Neural cell (in vitro differentiated cells): Measurements from ENCODE around the gene HDAC4. TPM values are rescaled to one million over a fixed set of nuclear protein-coding genes. Genes with fewer than 3 reads are reported as not detected.

ENCODE experiments used
- H2AFZ ChIP-seq: fragments of 200-600, 300-800 bp; sonication (generic), shearing (Covaris generic); 2 replicates; pipeline ENCODE4 v1.6.0; 2014; ENCODE audit warnings: low read depth, mild to moderate bottlenecking, antibody characterized with exemption, low read length, moderate library complexity
- H3F3A ChIP-seq: fragments of 200-600 bp; shearing (Covaris generic); 2 replicates; pipeline ENCODE4 v1.6.1; 2016; ENCODE audit warnings: mild to moderate bottlenecking, moderate library complexity, mixed read lengths, antibody characterized with exemption, low read length; ENCODE audit not compliant: insufficient read depth, poor library complexity, severe bottlenecking
- H3K27ac ChIP-seq: fragments of 200-600, 300-800 bp; sonication (generic), shearing (Covaris generic); 2 replicates; pipeline ENCODE4 v1.5.1; 2014; ENCODE audit warnings: mild to moderate bottlenecking, low read length, moderate library complexity
- H3K27me3 ChIP-seq: fragments of 300-800, 200-600 bp; sonication (generic), shearing (Covaris generic); 2 replicates; pipeline ENCODE4 v1.6.0; 2014; ENCODE audit warnings: mild to moderate bottlenecking, low read depth, low read length, moderate library complexity; ENCODE audit not compliant: insufficient read depth
- H3K36me3 ChIP-seq: fragments of 300-800, 200-600 bp; sonication (generic), shearing (Covaris generic); 2 replicates; pipeline ENCODE4 v1.5.1; 2014; ENCODE audit warnings: mild to moderate bottlenecking, antibody characterized with exemption, low read length, moderate library complexity; ENCODE audit not compliant: insufficient read depth
- H3K4me2 ChIP-seq: fragments of 300-800, 200-600 bp; sonication (generic), shearing (Covaris generic); 2 replicates; pipeline ENCODE4 v1.6.0; 2014; ENCODE audit warnings: mild to moderate bottlenecking, low read length
- H3K4me3 ChIP-seq: fragments of 300-800, 200-600 bp; sonication (generic), shearing (Covaris generic); 2 replicates; pipeline ENCODE4 v1.5.1; 2014; ENCODE audit warnings: mild to moderate bottlenecking, low read length, moderate library complexity
- H3K79me2 ChIP-seq: fragments of 200-600 bp; shearing (Covaris generic); replicated peaks from 2 replicates; pipeline ENCODE4 v1.6.0; 2014; ENCODE audit warnings: mild to moderate bottlenecking, low read length, moderate library complexity; ENCODE audit not compliant: insufficient read depth
- H3K9ac ChIP-seq: fragments of 300-800, 200-600 bp; sonication (generic), shearing (Covaris generic); 2 replicates; pipeline ENCODE4 v1.6.1; 2016; ENCODE audit warnings: mild to moderate bottlenecking, low read length, mixed read lengths
- H3K9me2 ChIP-seq: fragments of 200-600 bp; shearing (Covaris generic); 2 replicates; pipeline ENCODE4 v1.6.1; 2016; ENCODE audit warnings: mild to moderate bottlenecking, low read length, mixed read lengths; ENCODE audit not compliant: insufficient read depth
- H3K9me3 ChIP-seq: fragments of 200-600, 300-800 bp; sonication (generic), shearing (Covaris generic); 2 replicates; pipeline ENCODE4 v1.6.1; 2016; ENCODE audit warnings: mild to moderate bottlenecking, mixed run types, low read length, moderate library complexity, mixed read lengths
- H4K20me1 ChIP-seq: fragments of 200-600 bp; shearing (Covaris generic); 2 replicates; pipeline ENCODE4 v1.6.1; 2016; ENCODE audit warnings: mild to moderate bottlenecking, mixed run types; ENCODE audit not compliant: insufficient read depth
- CTCF ChIP-seq: fragments of 450-650 bp; IDR thresholded peaks from 2 replicates; pipeline ENCODE4 v1.5.1; 2014; ENCODE audit warnings: antibody characterized with exemption, mild to moderate bottlenecking, moderate library complexity; ENCODE audit not compliant: poor library complexity, severe bottlenecking
- EP300 ChIP-seq: fragments of 450-650 bp; conservative IDR thresholded peaks from 2 replicates; pipeline ENCODE4 v1.6.1; 2014; ENCODE audit warnings: antibody characterized with exemption, mild to moderate bottlenecking, moderate library complexity; ENCODE audit not compliant: poor library complexity, severe bottlenecking
- EZH2 ChIP-seq: fragments of 200-600, 300-800 bp; shearing (Covaris generic), sonication (generic); IDR thresholded peaks from 2 replicates; pipeline ENCODE4 v1.6.1; 2014; ENCODE audit warnings: antibody characterized with exemption, low read length, borderline replicate concordance, mild to moderate bottlenecking; ENCODE audit not compliant: insufficient read depth, poor library complexity, severe bottlenecking
- MXI1 ChIP-seq: fragments of 450-650 bp; conservative IDR thresholded peaks from 2 replicates; pipeline ENCODE4 v1.6.1; 2014; ENCODE audit warnings: antibody characterized with exemption, mild to moderate bottlenecking; ENCODE audit not compliant: poor library complexity, severe bottlenecking
- POLR2AphosphoS5 ChIP-seq: IDR thresholded peaks from 2 replicates; pipeline ENCODE4 v1.6.1; 2012
- RAD21 ChIP-seq: fragments of 450-650 bp; conservative IDR thresholded peaks from 2 replicates; pipeline ENCODE4 v1.6.1; 2014; ENCODE audit warnings: antibody characterized with exemption, mild to moderate bottlenecking, moderate library complexity
- REST ChIP-seq: IDR thresholded peaks from 2 replicates; pipeline ENCODE4 v1.6.1; 2012; ENCODE audit warnings: borderline replicate concordance
- SMC3 ChIP-seq: fragments of 450-650 bp; conservative IDR thresholded peaks from 2 replicates; pipeline ENCODE4 v1.6.1; 2014; ENCODE audit warnings: antibody characterized with exemption, mild to moderate bottlenecking, moderate library complexity; ENCODE audit not compliant: poor library complexity
- TAF1 ChIP-seq: IDR thresholded peaks from 2 replicates; pipeline ENCODE4 v1.6.1; 2012; ENCODE audit warnings: low read depth
- polyA plus RNA-seq: library from polyadenylated mRNA; depleted of rRNA; stranded (reverse); fragments of >200 nt; gene quantifications from 2 replicates; pipeline ENCODE4 v1.2.3, GENCODE V29; 2014

HDAC4 gene
- polyA plus RNA-seq, 1 donor from 2014 or later = 3.4 TPM

- TF ChIP-seq SMC3 (no peak), EP300 (no peak), TAF1 (no peak), REST (no peak), POLR2AphosphoS5 (no peak), MXI1 (no peak)
- Histone ChIP-seq H3K4me2 (no peak overlapping the region), H3K4me3 (peak overlapping the region; percentile 41), H3K9ac (peak overlapping the region; percentile 58), H2AFZ (no peak overlapping the region), H3K9me2 (no peaks in the 10 kb centered on the region), H3K79me2 (no peaks in the 10 kb centered on the region), H3K9me3 (no peaks in the 10 kb centered on the region), H3K27ac (peak overlapping the region; percentile 89), H3K36me3 (no peaks in the 10 kb centered on the region), H3F3A (no peaks in the 10 kb centered on the region), H4K20me1 (no peaks in the 10 kb centered on the region), H3K27me3 (no peaks in the 10 kb centered on the region)
Measured at GRCh38 chr2:239250216-239251081, 150.4 kb downstream of the HDAC4 start.

- peak overlapping the region; percentile 41 for H3K4me3 ChIP-seq
- H3K27ac ChIP-seq = peak overlapping the region; percentile 89
Measured at GRCh38 chr2:239249776-239250175, 151.0 kb downstream of the HDAC4 start.

More at GRCh38 chr2:239249776-239250175, 151.0 kb downstream of the HDAC4 start:
- H3F3A ChIP-seq = no peaks in the 10 kb centered on the region
- H3K9me3 ChIP-seq = no peaks in the 10 kb centered on the region
- no peaks in the 10 kb centered on the region for H4K20me1 ChIP-seq
- H2AFZ ChIP-seq = no peak overlapping the region
- peak overlapping the region; percentile 5 for H3K4me2 ChIP-seq
- TF ChIP-seq REST (peak; percentile 99), SMC3 (peak; percentile 17), TAF1 (no peak), MXI1 (peak; percentile 28), EP300 (peak; percentile 84), EZH2 (no peak), POLR2AphosphoS5 (peak; percentile 80), RAD21 (peak; percentile 25), CTCF (no peak)
- H3K36me3 ChIP-seq = no peaks in the 10 kb centered on the region
- H3K9me2 ChIP-seq = no peaks in the 10 kb centered on the region
- no peaks in the 10 kb centered on the region for H3K27me3 ChIP-seq
- H3K79me2 ChIP-seq = no peaks in the 10 kb centered on the region
- H3K9ac ChIP-seq = peak overlapping the region; percentile 58
